Stimulated activated CD4-positive, alpha-beta T cell treated with anti-CD3 and anti-CD28 coated beads, TNF-alpha, amount 100 ng/mL, for 4 hours (primary cell): Measurements from ENCODE around the gene GPN1.
A peak's percentile ranks its signal among the peaks of the same experiment; 100 is the strongest.
"Not testable (repeated sequence)": the region's sequence is repeated elsewhere in the genome, so short reads cannot be mapped to it uniquely, and the experiment has no call there.

Source experiments
- DNase-seq, 3 experiments: peaks; one replicate each; pipeline ENCODE4 v3.0.0-alpha.2; 2020; ENCODE audit warnings: low read depth in 3 of 3

Gene GPN1

DNA sequence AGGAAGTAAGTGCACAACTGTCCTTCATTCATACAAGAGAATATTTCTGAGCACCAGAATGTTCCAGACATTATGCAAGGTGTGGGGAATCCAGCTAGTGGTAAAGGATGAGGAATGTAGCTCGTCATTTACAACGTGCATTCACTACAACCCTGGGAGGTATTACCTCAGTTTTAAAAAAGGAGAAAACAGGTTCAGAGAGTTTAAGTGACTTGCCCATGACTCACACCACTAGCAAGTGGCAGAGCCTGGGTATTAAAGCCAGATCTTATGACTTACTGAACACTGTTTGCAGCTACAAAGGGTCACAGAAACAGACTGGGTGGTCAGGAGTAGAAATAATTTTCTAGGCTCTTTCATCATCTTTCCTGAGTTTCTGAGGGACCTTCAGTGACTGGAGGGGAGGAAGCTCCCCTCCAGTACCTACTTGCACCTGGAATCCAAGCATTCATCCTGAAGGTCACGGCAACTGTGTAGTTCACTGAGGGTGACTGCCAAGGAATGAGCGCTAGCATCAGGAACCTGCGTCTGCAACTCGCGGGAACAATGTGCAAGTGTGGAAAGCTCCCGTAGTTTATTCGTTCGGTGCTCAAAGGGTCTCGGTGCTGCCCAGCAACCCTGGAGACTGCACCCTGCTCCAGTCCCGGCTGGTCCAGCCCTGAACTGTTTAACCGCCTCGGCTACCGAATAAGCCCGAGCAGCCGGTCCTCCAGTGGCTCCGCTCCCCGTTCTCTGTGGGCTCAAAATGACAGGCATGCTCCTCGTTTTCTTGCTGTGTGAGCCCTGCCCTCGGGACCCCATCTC is 685 bp upstream of the GPN1 start:
- no peak for DNase-seq

DNA sequence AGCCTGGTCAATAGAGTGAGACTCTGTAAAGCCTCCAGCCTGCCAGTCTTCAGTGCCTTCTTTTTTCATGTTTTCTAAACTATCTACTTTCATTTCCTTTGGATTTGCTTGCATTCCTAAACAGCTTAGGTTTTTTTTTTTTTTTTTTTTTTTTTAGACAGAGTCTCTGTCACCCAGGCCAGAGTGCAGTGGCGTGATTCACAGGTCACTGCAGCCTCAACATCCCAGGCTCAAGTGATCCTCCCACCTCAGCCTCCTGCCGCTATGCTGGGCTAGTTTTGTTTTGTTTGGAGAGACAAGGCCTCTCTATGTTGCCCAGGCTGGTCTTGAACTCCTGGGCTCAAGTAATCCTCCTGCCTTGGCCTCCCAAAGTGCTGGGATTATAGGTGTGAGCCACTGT is 1.4 kb downstream of the GPN1 start:
- DNase-seq: not testable (repeated sequence)

DNA sequence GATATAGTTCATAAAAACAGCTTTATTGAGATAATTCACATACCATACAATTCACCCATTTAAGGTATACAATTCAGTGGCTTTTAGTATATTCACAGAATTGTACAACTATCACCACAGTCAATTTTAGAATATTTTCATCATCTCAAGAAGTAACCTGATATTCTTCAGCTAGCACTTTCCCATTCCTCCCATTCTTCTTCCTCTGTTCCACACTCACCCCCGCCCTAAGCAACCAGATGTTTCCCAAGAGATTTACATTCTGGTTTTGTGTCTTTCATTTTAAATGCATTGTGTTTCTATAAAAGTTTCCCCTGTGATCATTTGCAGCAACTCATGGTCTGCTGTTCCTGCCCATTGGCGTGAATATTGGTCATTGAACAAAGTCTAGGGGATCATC is 5.4 kb downstream of the GPN1 start:
- no peak for DNase-seq

DNA sequence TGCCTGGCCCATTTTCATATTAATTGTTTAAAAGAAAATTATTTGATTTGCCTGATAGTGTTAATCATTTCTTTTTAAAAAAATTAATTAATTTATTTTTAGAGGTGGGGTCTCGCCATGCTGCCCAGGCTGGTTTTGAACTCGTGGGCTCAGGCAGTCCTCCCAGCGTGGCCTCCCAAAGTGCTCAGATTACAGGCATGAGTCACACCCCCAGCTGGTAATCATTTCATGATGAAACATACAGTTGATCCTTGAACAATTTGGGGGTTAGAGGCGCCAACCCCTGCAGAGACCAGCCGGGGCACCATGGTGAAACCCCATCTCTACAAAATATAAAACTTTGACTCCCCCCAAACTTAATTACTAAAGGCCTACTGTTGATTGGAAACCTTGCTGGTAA is 7.9 kb downstream of the GPN1 start:
- DNase-seq: no peak

- DNase-seq: no peak
Observed at GRCh38 chr2:27638037-27638637, 9.3 kb downstream of the GPN1 start.

- no peak for DNase-seq
Observed at GRCh38 chr2:27638709-27639108, 9.9 kb downstream of the GPN1 start.

GRCh38 chr2:27640722-27641245 is 11.9 kb downstream of the GPN1 start:
- no peak for DNase-seq

DNA sequence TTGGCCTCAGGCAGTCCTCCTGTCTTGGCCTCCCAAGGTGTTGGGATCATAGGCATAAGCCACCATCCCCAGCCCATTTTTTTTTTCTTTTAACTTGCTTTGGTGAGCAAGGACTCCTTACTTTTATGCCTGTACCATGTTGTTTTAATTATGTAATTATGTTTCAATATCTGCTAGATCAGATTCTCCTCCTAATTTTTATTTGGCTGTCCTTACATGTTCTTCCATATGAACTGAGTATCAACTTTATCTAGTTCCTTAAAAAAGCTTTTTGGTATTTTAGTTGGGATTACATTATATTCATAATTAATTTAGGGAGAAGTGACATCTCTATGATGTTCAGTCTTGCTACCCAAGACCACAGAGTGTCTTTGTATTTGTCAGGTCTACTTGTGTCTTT is 16.3 kb downstream of the GPN1 start:
- no peak for DNase-seq

GRCh38 chr2:27647289-27647688 is 18.4 kb downstream of the GPN1 start:
- DNase-seq: no peak

DNA sequence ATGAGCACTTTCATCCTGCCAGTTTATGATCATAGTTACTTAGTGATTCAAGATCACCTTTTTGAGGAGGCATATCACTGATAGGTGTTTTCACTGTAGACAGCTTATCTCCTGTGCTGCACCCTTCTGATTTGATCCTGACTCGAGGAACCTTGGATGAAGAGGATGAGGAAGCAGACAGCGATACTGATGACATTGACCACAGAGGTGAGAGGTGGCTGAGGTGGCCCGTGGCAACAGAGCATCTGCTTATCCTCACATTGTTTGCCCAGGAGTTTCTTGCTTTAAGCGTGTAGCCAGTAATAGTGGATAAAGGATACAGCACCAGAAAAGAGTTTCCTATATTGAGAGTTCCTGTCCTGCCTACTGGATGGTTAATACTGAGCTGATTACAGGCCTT is 18.9 kb downstream of the GPN1 start:
- DNase-seq: no peak

DNA sequence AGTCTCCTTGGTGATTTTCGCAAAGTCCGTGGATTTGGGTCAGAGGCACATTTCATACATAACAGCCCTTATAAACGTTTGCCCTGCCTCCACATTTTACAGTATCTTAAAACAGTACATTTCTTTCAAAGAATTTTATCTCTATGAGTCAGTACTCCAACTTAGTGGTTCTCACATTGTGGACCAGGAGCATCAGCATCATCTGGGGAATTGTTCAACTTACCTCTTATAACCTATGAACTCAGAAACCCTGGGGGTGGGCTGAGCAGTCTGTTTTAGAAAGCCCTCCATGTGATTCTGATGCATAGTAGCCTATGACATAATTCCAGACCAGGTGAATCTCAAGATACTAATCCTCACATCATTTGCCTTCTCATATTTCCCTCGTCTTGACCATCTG is 22.2 kb downstream of the GPN1 start:
- DNase-seq: no peak

- DNase-seq: no peak
Observed at GRCh38 chr2:27652341-27652740, 23.5 kb downstream of the GPN1 start.

DNA sequence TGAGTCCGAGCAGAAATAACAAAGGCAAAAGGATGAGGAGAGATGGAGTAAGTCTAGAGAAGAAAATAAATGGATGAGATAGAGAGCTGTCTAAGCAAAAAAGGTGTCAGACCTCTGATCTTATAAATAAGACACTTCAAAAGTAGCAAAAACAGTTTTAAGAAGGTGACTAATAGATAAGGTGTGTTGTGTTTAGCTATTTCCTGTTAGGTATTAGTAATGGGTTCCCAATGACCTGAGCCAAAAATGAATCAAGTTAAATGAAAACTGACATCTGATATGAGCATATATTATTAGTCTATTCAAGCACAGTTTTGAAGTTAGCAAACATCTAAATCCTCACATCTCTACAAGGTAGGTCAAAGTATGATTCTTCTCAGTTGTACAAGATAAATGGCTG is 23.9 kb downstream of the GPN1 start:
- DNase-seq: no peak

DNA sequence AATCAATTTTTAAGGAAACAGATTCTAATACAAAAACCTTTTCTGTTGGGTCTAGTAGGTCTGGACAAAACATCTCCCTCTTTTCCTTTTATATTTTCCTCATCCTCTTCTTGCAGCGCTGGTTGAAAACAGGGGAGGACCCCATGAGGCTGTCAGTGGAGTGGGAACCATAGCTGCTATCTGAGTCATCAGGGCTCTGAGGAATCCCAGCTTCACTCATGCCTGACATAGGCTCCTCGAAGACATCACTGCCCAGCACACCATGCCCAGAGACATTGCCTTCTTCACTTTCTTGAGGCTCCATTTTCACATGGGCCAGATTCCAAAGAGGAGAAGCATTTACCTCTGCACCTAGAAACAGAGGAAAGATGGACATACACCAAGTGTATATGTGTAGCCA is 24.5 kb downstream of the GPN1 start:
- DNase-seq: no peak

- no peak for DNase-seq
Observed at GRCh38 chr2:27655155-27655951, 26.5 kb downstream of the GPN1 start.

GRCh38 chr2:27661371-27661770 is 32.5 kb downstream of the GPN1 start:
- DNase-seq: no peak

DNA sequence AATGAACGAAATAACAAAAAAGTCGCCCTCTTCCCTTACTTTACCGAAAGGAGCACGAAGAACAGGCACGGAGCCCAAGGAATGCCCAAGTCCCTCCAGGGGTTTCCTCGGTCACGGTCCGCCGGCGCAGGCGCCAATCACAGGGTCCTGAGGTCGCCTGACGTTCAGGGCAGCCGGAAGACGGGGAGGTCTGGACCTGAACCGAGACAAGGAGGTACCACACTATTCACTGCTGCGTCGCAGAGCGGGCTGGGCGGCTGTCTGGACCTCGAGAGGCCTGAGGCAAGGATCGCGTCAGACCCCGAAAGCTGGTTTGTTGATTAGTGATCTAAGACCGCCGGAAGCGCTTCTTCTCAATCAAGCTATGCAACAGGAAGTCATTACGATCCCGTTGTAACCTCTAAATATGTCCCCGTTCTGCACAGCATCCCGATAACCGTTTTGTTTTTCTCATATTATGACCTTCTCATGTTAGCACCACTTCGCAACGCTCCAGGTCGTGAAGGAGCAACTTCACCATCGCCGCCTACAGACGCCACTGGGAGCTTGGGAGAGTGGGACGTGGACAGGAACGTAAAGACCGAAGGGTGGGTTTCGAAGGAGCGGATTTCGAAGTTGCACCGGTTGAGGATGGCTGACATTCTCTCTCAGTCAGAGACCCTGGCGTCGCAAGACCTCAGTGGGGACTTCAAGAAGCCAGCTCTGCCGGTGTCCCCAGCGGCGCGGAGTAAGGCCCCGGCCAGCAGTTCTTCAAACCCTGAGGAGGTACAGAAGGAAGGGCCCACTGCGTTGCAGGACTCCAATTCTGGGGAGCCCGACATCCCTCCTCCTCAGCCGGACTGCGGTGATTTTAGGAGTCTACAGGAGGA is 34.7 kb downstream of the GPN1 start, which contains the start of the genes SLC4A1AP and SUPT7L:
TSS of gene SLC4A1AP (plus strand) at position 605 of the 869 bp plus-strand sequence. CDS start at position 631, 26 bp downstream.
TSS of gene SUPT7L (minus strand) at position 330 of the 869 bp plus-strand sequence. CDS start 1,422 bp downstream, outside the sequence.
- DNase-seq: peak; percentile 54 to 64 (median 54)

DNA sequence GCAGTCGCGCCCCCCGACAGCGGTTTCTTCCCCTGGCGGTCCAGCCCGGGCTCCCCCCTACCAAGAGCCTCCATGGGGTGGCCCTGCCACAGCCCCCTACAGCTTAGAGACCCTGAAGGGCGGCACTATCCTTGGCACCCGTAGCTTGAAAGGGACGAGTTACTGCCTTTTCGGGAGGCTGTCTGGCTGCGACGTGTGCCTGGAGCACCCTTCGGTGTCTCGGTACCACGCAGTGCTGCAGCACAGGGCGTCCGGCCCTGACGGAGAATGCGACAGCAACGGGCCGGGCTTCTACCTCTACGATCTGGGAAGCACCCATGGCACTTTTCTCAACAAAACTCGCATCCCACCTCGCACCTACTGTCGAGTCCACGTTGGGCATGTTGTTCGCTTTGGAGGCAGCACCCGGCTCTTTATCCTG is 35.3 kb downstream of the GPN1 start:
- DNase-seq: no peak

DNA sequence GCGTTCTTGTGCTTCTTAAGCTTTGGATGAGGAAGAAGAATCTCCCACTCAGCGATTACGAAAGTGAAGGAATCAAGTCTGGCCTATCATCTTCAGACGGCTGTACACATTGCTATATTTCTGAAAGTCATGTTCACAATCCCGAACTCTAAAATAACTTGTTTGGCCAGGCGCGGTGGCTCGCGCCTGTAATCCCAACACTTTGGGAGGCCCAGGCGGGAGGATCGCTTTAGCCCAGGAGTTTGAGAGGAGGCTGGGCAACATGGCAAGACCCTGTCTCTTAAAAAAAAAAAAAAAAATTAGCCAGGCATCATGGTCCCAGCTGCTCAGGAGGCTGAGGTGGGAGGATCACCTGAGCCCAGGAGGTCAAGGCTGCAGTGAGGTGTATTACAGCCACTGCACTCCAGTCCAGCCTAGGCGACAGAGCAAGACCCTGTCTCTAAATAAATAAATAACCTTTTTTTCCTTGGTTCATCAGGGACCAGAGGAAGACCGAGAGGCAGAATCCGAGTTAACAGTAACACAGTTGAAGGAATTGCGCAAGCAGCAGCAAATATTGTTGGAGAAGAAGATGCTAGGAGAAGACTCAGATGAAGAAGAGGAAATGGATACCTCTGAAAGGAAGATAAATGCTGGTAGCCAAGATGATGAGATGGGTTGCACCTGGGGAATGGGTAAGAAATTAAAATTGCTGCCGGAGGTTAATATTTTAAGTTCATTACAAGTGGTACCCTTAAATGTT is 35.9 kb downstream of the GPN1 start:
- no peak for DNase-seq

DNA sequence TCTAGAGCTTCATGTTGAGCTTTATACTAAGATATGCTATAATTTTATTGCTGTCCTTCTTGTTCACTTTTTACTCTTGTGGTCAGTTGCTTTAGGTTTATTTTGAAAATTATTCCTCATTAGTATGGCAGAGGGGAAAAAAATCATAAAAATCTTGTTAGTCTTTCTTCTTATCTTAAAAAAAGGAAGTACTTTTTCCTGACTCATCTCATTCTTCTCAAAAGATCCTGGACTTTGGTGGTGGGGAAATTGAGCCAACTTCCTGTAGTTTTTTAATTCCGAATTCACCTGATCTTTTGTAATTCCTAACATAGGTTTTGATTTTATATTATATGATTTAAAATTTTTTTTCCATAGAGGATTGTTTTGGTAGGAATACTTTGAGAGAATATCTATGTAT is 38.6 kb downstream of the GPN1 start:
- no peak for DNase-seq

- DNase-seq: no peak
Observed at GRCh38 chr2:27671235-27671634, 42.4 kb downstream of the GPN1 start.
